UCSD-AML1 (cell line): Measurements from ENCODE around the gene RRAD.
"Not testable (repeated sequence)": the region's sequence is repeated elsewhere in the genome, so short reads cannot be mapped to it uniquely, and the experiment has no call there.

ENCODE experiments used
- DNase-seq: peaks from one replicate; lab custom pipeline; 2025; ENCODE audit not compliant: unreplicated experiment; lab: John Stamatoyannopoulos, UW

Gene RRAD, protein sequence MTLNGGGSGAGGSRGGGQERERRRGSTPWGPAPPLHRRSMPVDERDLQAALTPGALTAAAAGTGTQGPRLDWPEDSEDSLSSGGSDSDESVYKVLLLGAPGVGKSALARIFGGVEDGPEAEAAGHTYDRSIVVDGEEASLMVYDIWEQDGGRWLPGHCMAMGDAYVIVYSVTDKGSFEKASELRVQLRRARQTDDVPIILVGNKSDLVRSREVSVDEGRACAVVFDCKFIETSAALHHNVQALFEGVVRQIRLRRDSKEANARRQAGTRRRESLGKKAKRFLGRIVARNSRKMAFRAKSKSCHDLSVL

DNA sequence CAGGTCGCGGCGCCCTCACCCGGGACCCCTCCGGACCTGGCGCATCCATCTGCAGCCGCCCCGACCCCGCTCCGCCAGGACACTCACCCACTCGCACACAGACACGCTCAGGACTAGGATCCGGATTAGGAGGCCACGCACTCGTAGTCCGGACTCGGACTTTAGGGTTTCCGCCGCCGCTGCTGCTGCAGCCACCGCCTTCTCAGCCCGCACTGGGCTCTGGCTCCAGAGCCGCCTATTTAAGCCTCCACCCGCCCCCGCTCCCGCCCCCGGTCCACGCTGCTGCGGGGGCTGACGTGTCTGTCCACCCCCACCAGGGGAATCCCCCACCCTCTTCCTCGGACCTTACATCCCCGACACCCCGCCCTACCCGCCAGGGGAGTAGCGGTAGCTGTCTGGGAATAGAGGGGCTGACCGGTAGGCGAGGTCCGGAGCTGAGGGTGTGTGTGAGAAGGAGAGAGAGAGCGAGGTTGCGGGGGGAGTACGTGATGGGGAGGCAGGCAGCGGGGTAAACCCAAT is at the start of gene RRAD:
TSS of gene RRAD (minus strand) at position 214 of the 519 bp plus-strand sequence. CDS start 356 bp downstream, outside the sequence.
- DNase-seq = no peak

DNA sequence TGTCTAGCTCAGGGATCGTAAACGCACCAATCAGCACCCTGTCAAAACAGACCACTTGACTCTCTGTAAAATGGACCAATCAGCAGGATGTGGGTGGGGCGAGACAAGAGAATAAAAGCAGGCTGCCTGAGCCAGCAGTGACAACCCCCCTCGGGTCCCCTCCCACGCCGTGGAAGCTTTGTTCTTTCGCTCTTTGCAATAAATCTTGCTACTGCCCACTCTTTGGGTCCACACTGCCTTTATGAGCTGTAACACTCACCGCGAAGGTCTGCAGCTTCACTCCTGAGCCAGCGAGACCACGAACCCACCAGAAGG is 49.6 kb upstream of the RRAD start:
- not testable (repeated sequence) for DNase-seq

DNA sequence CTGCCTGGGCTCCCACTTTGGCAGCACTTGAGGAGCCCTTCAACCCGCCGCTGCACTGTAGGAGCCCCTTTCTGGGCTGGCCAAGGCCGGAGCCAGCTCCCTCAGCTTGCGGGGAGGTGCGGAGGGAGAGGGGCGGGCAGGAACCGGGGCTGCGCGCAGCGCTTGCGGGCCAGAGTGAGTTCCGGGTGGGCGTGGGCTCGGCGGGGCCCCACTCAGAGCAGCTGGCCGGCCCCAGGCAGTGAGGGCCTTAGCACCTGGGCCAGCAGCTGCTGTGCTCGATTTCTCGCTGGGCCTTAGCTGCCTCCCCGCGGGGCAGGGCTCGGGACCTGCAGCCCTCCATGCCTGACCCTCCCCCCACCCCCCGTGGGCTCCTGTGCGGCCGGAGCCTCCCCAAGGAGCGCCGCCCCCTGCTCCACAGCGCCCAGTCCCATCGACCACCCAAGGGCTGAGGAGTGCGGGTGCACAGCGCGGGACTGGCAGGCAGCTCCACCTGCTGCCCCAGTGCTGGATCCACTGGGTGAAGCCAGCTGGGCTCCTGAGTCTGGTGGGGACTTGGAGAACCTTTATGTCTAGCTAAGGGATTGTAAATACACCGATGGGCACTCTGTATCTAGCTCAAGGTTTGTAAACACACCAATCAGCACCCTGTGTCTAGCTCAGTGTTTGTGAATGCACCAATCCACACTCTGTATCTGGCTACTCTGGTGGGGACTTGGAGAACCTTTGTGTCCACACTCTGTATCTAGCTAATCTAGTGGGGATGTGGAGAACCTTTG is 49.0 kb upstream of the RRAD start:
- DNase-seq = not testable (repeated sequence)

- DNase-seq = no peak
These were observed 48.4 kb upstream of the RRAD start for GRCh38 chr16:66973716-66974115.

- no peak for DNase-seq
These were observed 47.6 kb upstream of the RRAD start for GRCh38 chr16:66972983-66973382.

GRCh38 chr16:66970775-66971720 is 45.7 kb upstream of the RRAD start:
- no peak for DNase-seq

GRCh38 chr16:66968847-66969246 is 43.5 kb upstream of the RRAD start:
- no peak for DNase-seq

GRCh38 chr16:66964049-66964448 is 38.7 kb upstream of the RRAD start:
- DNase-seq = no peak

DNA sequence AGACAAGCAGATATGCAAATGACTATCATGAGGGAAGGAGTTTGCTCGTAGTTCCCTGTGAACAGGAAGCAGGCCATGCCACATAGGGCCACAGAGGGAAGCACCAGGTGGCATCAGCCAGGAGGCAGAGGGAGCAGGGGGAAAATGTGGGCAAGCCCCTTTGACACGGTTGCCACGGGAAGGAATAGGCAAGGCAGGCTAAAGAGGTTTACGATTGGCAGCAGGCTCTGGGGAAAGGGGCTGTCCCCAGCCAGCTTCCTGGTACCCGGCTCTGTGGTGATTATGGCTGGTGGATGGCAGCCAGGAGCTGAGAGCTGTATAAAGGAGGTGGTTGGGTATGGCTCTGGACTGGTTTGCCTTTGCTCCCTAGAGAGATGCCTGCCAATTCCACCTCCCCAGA is 36.6 kb upstream of the RRAD start:
- peak; percentile 46 for DNase-seq

DNA sequence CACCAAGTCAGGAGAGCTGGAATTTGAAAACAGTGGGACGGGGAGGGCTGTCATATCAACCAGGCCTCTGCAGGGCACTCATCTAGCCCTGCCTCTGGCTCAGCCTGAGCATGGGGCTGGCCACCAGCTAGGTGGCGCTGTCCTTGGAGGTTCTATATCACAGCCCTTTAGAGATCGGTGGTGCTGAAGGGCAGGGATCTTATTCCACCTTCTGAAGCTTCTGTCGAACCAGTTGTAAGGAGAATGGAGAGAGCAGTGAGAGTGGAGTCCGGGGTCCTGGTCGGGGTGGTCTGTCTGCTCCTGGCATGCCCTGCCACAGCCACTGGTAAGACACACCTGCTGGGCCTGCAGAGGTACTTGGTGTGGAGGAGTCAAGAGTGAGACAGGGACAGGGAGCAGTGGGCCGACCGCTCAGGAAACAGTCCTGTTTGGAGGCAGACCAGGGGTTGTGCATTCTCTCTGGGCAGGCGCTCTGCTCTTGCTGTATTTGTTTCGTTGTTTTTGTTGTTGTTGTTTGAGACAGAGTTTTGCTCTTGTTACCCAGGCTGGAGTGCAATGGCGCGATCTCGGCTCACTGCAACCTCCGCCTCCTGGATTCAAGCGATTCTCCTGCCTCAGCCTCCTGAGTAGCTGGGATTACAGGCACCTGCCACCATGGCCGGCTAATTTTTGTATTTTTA is 35.9 kb upstream of the RRAD start, which contains the start of gene CES3:
TSS of gene CES3 (plus strand) at position 202 of the 680 bp plus-strand sequence. CDS start at position 244, 42 bp downstream.
- DNase-seq = peak; percentile 85

GRCh38 chr16:66960270-66960669 is 34.9 kb upstream of the RRAD start:
- DNase-seq = no peak

DNA sequence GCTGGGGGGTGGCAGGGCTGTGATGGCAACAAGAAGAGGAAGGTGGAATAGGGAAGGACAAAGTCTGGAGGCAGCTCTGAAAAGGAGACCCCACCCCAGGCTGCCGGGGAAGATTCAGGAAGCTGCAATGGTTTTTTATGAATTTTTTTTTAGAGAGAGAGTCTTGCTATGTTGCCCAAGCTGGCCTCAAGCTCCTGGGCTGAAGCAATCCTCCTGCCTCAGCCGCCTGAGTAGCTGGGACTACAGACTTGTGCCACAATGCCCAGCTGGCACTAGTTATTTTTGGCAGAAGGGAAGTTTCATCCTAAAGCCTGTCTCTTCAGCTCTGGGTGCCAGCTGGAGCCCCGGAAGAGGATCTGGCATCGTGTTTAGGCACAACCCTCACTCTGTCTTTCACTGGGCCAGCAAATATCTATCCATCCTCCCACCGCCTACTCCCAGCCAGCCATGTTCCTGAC is 34.4 kb upstream of the RRAD start:
- no peak for DNase-seq

GRCh38 chr16:66958857-66959703 is 33.7 kb upstream of the RRAD start:
- no peak for DNase-seq

GRCh38 chr16:66956154-66956457 is 30.8 kb upstream of the RRAD start:
- DNase-seq = not testable (repeated sequence)

DNA sequence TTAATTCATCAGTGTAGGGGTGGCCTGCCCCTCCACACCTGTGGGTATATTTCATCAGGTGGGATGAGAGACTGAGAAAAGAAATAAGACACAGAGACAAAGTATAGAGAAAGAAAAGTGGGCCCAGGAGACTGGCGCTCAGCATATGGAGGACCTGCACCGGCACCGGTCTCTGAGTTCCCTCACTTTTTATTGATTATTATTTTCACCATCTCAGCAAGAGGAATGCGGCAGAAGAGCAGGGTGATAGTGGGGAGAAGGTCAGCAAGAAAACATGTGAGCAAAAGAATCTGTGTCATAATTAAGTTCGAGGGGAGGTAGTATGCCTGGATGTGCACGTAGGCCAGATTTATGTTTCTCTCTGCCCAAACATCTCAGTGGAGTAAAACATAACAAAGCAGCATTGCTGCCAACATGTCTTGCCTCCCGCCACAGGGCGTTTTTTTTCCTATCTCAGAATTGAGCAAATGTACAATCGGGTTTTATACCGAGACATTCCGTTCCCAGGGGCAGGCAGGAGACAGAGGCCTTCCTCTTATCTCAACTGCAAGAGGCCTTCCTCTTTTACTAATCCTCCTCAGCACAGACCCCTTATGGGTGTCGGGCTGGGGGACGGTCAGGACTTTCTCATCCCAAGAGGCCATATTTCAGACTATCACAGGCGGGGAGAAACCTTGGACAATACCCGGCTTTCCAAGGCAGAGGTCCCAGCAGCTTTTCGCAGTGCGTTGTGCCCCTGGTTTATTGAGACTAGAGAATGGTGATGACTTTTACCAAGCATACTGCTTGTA is 30.2 kb upstream of the RRAD start:
- not testable (repeated sequence) for DNase-seq

DNA sequence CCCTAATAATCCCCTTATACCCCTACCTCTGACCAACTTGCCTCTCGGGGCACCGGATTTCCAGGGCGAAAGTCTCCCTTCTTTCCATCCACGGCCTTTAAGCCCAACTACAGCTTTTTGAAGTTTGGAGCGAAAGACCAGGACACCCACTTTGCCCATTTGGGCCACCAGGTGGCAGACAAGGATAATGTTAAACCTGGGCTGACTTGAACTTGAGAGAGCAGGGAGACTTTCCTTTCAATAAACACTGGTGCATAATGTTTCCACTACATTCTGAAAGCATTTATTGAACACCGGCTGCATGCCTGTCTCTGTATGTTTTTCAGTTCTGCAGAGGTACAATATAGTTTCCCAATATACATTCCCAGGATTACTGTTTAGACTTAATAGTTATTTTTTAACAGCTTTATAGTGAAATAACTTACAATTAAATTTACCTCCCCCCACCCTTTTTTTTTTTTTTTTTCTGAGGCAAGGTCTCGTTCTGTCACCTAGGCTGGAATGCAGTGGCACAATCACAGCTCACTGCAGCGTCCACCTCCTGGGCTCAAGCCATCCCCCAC is 28.8 kb upstream of the RRAD start:
- DNase-seq = peak; percentile 70

DNA sequence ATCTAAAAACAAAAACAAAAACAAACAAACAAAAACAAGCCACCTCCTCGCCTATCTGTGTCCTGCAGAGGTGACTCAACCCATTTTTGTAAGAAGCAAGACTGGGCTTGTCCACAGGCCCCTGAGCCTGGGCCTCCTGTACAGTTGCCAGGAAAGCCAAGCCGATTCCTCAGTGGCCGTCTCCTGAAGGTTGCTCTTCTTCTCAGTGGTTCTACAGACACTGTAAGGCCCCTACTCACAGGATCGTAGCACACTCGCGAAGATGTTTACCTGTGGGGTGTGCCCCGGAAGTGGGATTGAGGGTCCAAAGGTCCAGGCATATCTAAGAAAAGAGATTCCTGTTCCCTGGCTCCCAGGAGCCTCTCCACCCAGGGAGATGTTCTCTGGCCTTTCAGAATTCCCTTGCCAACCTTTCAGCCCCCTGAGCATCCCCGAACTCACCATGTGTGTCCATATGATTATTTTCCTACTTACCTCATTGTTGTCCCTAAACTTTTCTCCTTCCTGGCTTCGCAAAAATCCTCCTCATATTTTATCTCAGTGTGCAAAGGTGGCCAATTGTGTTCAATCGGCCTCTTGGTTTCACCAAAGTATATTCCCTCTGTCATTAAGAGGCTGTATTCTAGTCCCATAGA is 28.2 kb upstream of the RRAD start:
- DNase-seq = no peak
